Stimulated activated effector memory CD8-positive, alpha-beta T cell treated with anti-CD3 and anti-CD28 coated beads, Interleukin-12 subunit alpha, Interleukin-12 subunit beta, amount 100 ng/mL, for 72 hours (primary cell): ENCODE data around the gene SORBS1.
A peak's percentile ranks its signal among the peaks of the same experiment; 100 is the strongest.

Experiments used
- ATAC-seq: fragments of 150-1000 bp; cut with Tn5 transposase; 2 replicates; pipeline ENCODE4 v1.10.0; 2021
- DNase-seq, 2 donors: peaks; one replicate each; pipeline ENCODE4 v3.0.0; 2021 to 2022; ENCODE audit warnings: low spot score in 2 of 2
- H3K27ac Mint-ChIP-seq: one replicate; pipeline ENCODE4 v1.8.0; 2022; ENCODE audit warnings: mild to moderate bottlenecking, mixed read lengths
- H3K36me3 Mint-ChIP-seq: one replicate; pipeline ENCODE4 v1.8.0; 2022; ENCODE audit warnings: mild to moderate bottlenecking, mixed read lengths
- H3K4me1 Mint-ChIP-seq: one replicate; pipeline ENCODE4 v1.8.0; 2022; ENCODE audit warnings: mixed read lengths
- H3K4me3 Mint-ChIP-seq: one replicate; pipeline ENCODE4 v1.8.0; 2022; ENCODE audit warnings: mild to moderate bottlenecking, mixed read lengths
- H3K9me3 Mint-ChIP-seq: one replicate; pipeline ENCODE4 v1.8.0; 2022; ENCODE audit warnings: mixed read lengths

SORBS1 gene

GRCh38 chr10:95408148-95408960 is 152.8 kb downstream of the SORBS1 start:
- H3K4me1 Mint-ChIP-seq = no peaks in the 10 kb centered on the region
- H3K36me3 Mint-ChIP-seq = no peaks in the 10 kb centered on the region
- no peaks in the 10 kb centered on the region for H3K9me3 Mint-ChIP-seq
- DNase-seq (no peak), ATAC-seq (no peak)
- no peak overlapping the region for H3K27ac Mint-ChIP-seq
- H3K4me3 Mint-ChIP-seq = no peak overlapping the region

GRCh38 chr10:95407546-95407945 is 153.6 kb downstream of the SORBS1 start:
- Mint-ChIP-seq H3K4me1 (no peaks in the 10 kb centered on the region), H3K4me3 (no peak overlapping the region), H3K9me3 (no peaks in the 10 kb centered on the region), H3K27ac (no peak overlapping the region), H3K36me3 (no peaks in the 10 kb centered on the region)
- ATAC-seq (no peak), DNase-seq (no peak)

GRCh38 chr10:95406651-95407280 is 154.4 kb downstream of the SORBS1 start:
- no peak for ATAC-seq
- no peak for DNase-seq
- H3K27ac Mint-ChIP-seq = no peak overlapping the region
- H3K4me1 Mint-ChIP-seq = no peaks in the 10 kb centered on the region
- no peaks in the 10 kb centered on the region for H3K36me3 Mint-ChIP-seq
- no peak overlapping the region for H3K4me3 Mint-ChIP-seq
- H3K9me3 Mint-ChIP-seq = no peaks in the 10 kb centered on the region

DNA sequence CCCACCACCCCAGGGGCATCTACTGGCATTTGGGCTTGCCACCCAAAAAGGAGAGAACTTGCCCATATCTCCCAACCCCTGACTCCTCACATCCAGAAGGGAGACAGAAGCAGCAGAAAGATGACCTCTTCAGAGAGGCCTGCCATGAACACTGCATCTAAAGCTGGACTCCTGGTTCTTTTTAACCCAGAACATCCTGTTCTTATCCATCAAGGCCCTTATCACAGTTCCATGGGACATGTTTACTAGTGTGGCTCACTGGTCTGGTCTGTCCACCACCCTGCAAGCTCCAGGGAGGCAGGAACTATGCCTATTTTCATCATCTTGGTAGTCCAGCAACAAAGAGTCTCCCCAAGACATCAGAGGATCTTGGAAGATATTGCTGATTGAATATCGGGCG is 155.5 kb downstream of the SORBS1 start:
- ATAC-seq (no peak), DNase-seq (no peak)
- Mint-ChIP-seq H3K9me3 (no peaks in the 10 kb centered on the region), H3K36me3 (no peaks in the 10 kb centered on the region), H3K27ac (no peak overlapping the region), H3K4me1 (no peaks in the 10 kb centered on the region), H3K4me3 (no peak overlapping the region)

- no peaks in the 10 kb centered on the region for H3K4me1 Mint-ChIP-seq
- H3K36me3 Mint-ChIP-seq = no peaks in the 10 kb centered on the region
- no peak overlapping the region for H3K27ac Mint-ChIP-seq
- no peak for DNase-seq
- no peaks in the 10 kb centered on the region for H3K9me3 Mint-ChIP-seq
- no peak overlapping the region for H3K4me3 Mint-ChIP-seq
- ATAC-seq = no peak
Observed at GRCh38 chr10:95404864-95405263, 156.3 kb downstream of the SORBS1 start.

DNA sequence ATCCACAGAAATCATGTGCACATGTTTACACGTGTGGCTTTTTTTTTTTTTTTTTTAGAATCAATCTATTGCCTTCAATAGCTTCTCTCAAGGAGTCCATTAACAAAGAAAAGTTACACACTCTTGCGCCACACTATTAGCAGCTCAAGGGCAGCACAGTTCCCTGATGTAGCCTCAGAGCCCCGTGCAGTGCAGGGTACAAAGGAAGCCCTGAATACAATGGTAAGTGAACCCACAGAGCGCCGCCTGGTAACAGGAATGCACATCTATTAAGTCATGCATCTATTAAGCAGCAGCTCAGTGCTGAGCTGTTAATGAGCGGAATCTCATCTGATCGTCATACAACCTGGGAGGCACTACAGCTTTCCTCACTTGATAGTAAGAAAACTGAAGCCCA is 156.7 kb downstream of the SORBS1 start:
- no peaks in the 10 kb centered on the region for H3K9me3 Mint-ChIP-seq
- no peaks in the 10 kb centered on the region for H3K36me3 Mint-ChIP-seq
- no peak for ATAC-seq
- H3K4me3 Mint-ChIP-seq = no peak overlapping the region
- H3K4me1 Mint-ChIP-seq = no peaks in the 10 kb centered on the region
- no peak overlapping the region for H3K27ac Mint-ChIP-seq
- no peak for DNase-seq

GRCh38 chr10:95403700-95404461 is 157.3 kb downstream of the SORBS1 start:
- no peaks in the 10 kb centered on the region for H3K36me3 Mint-ChIP-seq
- no peaks in the 10 kb centered on the region for H3K4me1 Mint-ChIP-seq
- no peak overlapping the region for H3K27ac Mint-ChIP-seq
- DNase-seq (no peak), ATAC-seq (no peak)
- H3K4me3 Mint-ChIP-seq = no peak overlapping the region
- no peaks in the 10 kb centered on the region for H3K9me3 Mint-ChIP-seq

DNA sequence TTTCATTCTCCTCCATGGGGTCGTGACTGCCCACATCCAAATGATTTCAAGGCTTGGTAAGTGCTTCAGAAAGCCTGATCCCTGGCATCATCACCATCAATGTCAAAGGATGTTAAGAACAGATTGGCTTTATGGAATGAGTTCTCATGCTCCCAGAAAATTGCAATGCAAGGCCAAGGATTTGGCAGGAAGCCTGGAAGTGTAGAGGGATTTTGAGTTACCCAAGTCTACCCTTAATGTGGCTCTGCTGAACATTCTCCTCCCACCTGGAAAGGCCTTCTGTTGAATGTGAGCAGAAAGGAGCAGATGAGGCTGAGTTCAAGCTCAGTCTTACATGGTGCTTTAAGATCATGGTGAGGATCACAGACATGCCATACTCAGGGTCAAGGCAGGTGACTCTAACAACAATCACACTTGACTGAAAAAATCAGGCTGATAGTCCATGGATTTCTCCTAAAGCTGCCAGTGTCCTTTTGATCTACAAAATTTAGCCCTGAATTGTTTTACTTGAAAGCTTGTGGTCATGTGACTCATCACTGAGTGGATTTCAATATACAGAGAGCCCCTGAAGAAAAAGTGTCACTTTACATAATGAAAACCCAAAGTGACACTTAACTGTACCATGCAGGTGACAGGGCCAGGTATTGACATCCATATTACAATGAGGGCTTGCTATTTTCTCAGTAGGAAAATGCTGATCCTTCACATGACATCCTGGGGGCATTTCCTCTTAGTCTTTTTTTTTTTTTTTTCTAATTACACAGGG is 159.3 kb downstream of the SORBS1 start:
- H3K27ac Mint-ChIP-seq = no peak overlapping the region
- H3K36me3 Mint-ChIP-seq = no peaks in the 10 kb centered on the region
- H3K4me3 Mint-ChIP-seq = no peak overlapping the region
- H3K4me1 Mint-ChIP-seq = no peaks in the 10 kb centered on the region
- DNase-seq (no peak), ATAC-seq (peak; percentile 47)
- no peaks in the 10 kb centered on the region for H3K9me3 Mint-ChIP-seq

GRCh38 chr10:95400787-95401186 is 160.4 kb downstream of the SORBS1 start:
- Mint-ChIP-seq H3K36me3 (no peaks in the 10 kb centered on the region), H3K9me3 (no peaks in the 10 kb centered on the region)
- ATAC-seq = no peak

DNA sequence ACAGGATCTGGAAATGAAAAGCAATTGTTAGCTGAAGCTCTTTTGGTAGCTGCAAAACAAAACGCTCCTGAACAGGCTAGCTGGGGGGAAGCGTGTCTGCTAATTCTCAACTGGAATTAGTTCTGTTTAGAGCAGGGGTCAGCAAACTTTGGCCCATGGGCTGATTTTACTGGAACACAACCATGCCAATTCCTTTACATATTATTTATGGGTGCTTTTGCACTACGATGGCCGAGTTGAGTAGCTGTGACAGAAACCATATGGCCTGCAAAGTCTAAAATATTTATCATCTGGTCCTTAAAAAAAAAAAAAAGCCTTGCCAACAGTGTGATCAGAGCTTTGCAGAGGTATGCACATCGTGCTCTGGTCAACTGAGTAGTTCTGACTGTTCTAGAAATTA is 162.0 kb downstream of the SORBS1 start:
- H3K36me3 Mint-ChIP-seq = no peaks in the 10 kb centered on the region
- ATAC-seq (no peak), DNase-seq (no peak)
- H3K4me3 Mint-ChIP-seq = no peak overlapping the region
- H3K27ac Mint-ChIP-seq = no peak overlapping the region
- H3K4me1 Mint-ChIP-seq = peaks cover 7% of the 10 kb centered on the region
- H3K9me3 Mint-ChIP-seq = no peaks in the 10 kb centered on the region

More at GRCh38 chr10:95400787-95401186, 160.4 kb downstream of the SORBS1 start:
- H3K4me3 Mint-ChIP-seq = no peak overlapping the region
- H3K27ac Mint-ChIP-seq = peak overlapping the region; percentile 32
- DNase-seq = no peak
- H3K4me1 Mint-ChIP-seq = no peaks in the 10 kb centered on the region

GRCh38 chr10:95397747-95398146 is 163.4 kb downstream of the SORBS1 start:
- Mint-ChIP-seq H3K9me3 (no peaks in the 10 kb centered on the region), H3K27ac (no peak overlapping the region), H3K4me3 (no peak overlapping the region), H3K36me3 (no peaks in the 10 kb centered on the region), H3K4me1 (peaks cover 13% of the 10 kb centered on the region)
- ATAC-seq (no peak), DNase-seq (no peak)

DNA sequence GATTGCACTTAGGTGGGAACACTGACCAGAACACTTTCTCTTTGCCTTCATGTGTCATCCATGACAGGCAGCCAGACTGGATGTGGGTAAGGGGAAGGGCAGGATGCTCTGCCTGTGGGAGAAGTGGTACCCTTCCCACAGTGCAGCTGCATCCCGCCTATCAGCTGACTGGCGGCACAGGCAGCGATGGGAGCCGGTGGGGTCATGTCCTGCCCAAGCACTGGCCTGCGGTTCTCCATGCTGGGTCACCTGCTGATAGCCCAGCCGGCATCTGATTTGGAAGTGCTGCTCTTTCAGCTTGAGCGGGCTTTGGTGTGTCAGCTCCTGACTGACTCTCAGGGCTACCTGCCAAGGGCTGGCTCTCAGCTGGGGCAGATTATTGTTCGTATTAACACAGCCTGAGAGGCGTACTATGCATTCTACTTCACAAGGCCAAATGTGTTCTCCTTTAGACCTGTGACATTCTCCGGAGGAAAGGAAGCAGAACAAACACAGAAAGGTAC is 165.2 kb downstream of the SORBS1 start:
- Mint-ChIP-seq H3K27ac (peak overlapping the region; percentile 9), H3K4me3 (no peak overlapping the region), H3K9me3 (no peaks in the 10 kb centered on the region), H3K4me1 (peaks cover 13% of the 10 kb centered on the region), H3K36me3 (no peaks in the 10 kb centered on the region)
- DNase-seq (no peak), ATAC-seq (no peak)

- DNase-seq (no peak), ATAC-seq (peak; percentile 92)
- H3K4me1 Mint-ChIP-seq = peaks cover 13% of the 10 kb centered on the region
- no peaks in the 10 kb centered on the region for H3K36me3 Mint-ChIP-seq
- no peaks in the 10 kb centered on the region for H3K9me3 Mint-ChIP-seq
- H3K27ac Mint-ChIP-seq = peak overlapping the region; percentile 65
- peak overlapping the region; percentile 20 for H3K4me3 Mint-ChIP-seq
Observed at GRCh38 chr10:95394161-95394880, 166.8 kb downstream of the SORBS1 start.

GRCh38 chr10:95392681-95393164 is 168.4 kb downstream of the SORBS1 start:
- DNase-seq = no peak
- H3K27ac Mint-ChIP-seq = no peak overlapping the region
- peaks cover 13% of the 10 kb centered on the region for H3K4me1 Mint-ChIP-seq
- no peaks in the 10 kb centered on the region for H3K9me3 Mint-ChIP-seq
- no peak for ATAC-seq
- H3K4me3 Mint-ChIP-seq = no peak overlapping the region
- H3K36me3 Mint-ChIP-seq = no peaks in the 10 kb centered on the region
